Measurements from ENCODE around the gene MAST4. TPM values are rescaled to one million over a fixed set of nuclear protein-coding genes. Genes with fewer than 3 reads are reported as not detected.

The MAST4 gene
- total RNA-seq, 1 donor from 2014 or later, result 22.3 TPM

DNA sequence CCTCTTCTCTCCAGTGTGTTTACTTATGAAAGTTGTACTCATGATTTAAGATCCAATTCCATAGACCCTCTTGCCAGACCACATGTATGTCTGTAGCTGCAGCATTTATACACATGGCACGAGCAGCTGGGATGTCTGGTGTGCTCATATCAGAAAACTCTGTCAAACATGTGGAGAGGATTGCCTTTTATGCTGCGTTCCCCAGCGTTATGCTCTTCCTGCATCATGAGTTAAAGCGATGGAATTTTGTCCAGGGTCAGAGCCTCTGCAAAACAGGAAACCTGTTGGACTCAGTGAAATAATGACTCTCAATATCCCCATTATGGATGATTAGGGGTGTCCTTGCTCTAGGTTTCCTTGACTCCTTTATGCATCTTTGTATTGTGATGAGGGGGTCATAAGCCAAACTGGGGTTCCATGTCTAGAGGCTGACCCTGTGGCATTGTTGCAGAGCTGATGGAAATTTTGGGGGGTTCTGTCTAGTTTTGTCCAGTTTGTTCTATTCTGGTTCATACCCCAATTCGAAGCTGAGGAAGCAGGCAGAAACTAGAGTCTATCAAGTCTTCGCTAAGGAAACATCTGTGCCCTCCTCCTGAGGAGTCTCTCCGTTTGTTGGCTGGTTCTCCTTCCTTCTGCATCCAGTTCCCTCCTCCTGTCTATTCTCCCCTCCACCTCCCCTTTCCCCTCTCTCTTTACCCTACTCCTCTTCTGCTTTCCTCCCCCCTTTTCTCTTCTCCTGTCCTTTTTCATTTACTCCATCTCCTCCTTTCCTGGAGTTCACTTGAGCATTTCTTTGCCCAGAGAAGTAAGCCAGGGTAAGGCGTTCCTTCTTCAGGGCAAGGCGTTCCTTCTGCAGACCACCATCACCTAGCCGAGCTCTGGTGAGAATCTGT is 252.8 kb downstream of the MAST4 start:
- H3K36me3 Mint-ChIP-seq (ENCODE audit: low read depth, unreplicated experiment), result no peaks in the 10 kb centered on the region
- TF ChIP-seq EZH2 (IDR thresholded peaks at IDR 0.05; ENCODE audit: insufficient read depth, low read length), result no peak
- TF ChIP-seq, protein P1, sequence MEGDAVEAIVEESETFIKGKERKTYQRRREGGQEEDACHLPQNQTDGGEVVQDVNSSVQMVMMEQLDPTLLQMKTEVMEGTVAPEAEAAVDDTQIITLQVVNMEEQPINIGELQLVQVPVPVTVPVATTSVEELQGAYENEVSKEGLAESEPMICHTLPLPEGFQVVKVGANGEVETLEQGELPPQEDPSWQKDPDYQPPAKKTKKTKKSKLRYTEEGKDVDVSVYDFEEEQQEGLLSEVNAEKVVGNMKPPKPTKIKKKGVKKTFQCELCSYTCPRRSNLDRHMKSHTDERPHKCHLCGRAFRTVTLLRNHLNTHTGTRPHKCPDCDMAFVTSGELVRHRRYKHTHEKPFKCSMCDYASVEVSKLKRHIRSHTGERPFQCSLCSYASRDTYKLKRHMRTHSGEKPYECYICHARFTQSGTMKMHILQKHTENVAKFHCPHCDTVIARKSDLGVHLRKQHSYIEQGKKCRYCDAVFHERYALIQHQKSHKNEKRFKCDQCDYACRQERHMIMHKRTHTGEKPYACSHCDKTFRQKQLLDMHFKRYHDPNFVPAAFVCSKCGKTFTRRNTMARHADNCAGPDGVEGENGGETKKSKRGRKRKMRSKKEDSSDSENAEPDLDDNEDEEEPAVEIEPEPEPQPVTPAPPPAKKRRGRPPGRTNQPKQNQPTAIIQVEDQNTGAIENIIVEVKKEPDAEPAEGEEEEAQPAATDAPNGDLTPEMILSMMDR (IDR thresholded peaks at IDR 0.05; ENCODE audit: insufficient read depth, low read depth, low read length), result no peak
- peak overlapping the region; percentile 34 for H3K27ac ChIP-seq (ENCODE audit: low read depth, low read length)

DNA sequence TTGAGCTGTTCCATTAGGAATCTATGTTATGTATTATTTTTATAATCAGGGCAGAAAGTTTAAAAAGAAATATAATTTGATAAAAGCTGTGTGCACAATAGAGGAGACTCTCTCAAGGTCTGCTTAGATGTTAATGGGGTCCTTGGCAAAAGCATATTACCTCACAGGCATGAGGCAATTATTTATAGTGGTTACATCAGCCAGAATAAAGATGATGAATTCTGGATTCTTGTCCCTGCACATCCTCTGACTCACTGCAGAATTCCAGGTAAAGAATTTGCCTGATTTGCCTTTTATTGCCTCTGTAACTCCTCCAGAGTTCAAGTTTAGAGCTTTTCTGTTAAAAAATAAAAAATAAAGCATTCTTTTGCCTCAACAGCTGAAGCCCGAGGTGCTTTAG is 253.6 kb downstream of the MAST4 start:
- H3K4me3 Mint-ChIP-seq (ENCODE audit: unreplicated experiment), result no peak overlapping the region

More for the DNA sequence above, 252.8 kb downstream of the MAST4 start:
- Histone ChIP-seq H3K9ac (ENCODE audit: low read length) (no peak overlapping the region), H2AFZ (ENCODE audit: low read depth, low read length) (peak overlapping the region; percentile 24), H4K20me1 (ENCODE audit: insufficient read depth, low read length) (no peaks in the 10 kb centered on the region), H3K4me2 (ENCODE audit: low read length) (peak overlapping the region; percentile 66), H3K36me3 (ENCODE audit: insufficient read depth, low read length) (no peaks in the 10 kb centered on the region), H3K79me2 (ENCODE audit: insufficient read depth, low read length) (no peaks in the 10 kb centered on the region), H3K4me1 (ENCODE audit: insufficient read depth, low read length) (peaks cover 14% of the 10 kb centered on the region), H3K4me3 (ENCODE audit: insufficient read depth, low read depth, low read length) (no peak overlapping the region), H3K9me3 (ENCODE audit: insufficient read depth, low read depth, low read length) (no peaks in the 10 kb centered on the region), H3K27me3 (ENCODE audit: insufficient read depth, low read length) (no peaks in the 10 kb centered on the region)
- H3K4me1 Mint-ChIP-seq (ENCODE audit: low read depth, unreplicated experiment), result peaks cover 33% of the 10 kb centered on the region
- H3K27me3 Mint-ChIP-seq (ENCODE audit: low read depth, unreplicated experiment), result no peaks in the 10 kb centered on the region
- peak; percentile 59 for DNase-seq (ENCODE audit: low read depth)
- no peaks in the 10 kb centered on the region for H3K9me3 Mint-ChIP-seq (ENCODE audit: unreplicated experiment)
- FAIRE-seq, result no peak
- H3K4me3 Mint-ChIP-seq (ENCODE audit: unreplicated experiment), result no peak overlapping the region
- H3K27ac Mint-ChIP-seq (ENCODE audit: unreplicated experiment), result peak overlapping the region; percentile 49

More for the DNA sequence above, 253.6 kb downstream of the MAST4 start:
- H3K36me3 Mint-ChIP-seq (ENCODE audit: low read depth, unreplicated experiment), result peaks cover 1% of the 10 kb centered on the region
- H3K4me2 ChIP-seq (ENCODE audit: low read length), result peak overlapping the region; percentile 66
- no peaks in the 10 kb centered on the region for H4K20me1 ChIP-seq (ENCODE audit: insufficient read depth, low read length)
- H3K27me3 Mint-ChIP-seq (ENCODE audit: low read depth, unreplicated experiment), result peaks cover 2% of the 10 kb centered on the region
- no peaks in the 10 kb centered on the region for H3K9me3 Mint-ChIP-seq (ENCODE audit: unreplicated experiment)
- FAIRE-seq (no peak), DNase-seq (ENCODE audit: low read depth) (peak; percentile 61)
- H3K4me3 ChIP-seq (ENCODE audit: insufficient read depth, low read depth, low read length), result no peak overlapping the region
- TF ChIP-seq, protein P1 (IDR thresholded peaks at IDR 0.05; ENCODE audit: insufficient read depth, low read depth, low read length), result no peak
- TF ChIP-seq EZH2 (IDR thresholded peaks at IDR 0.05; ENCODE audit: insufficient read depth, low read length), result no peak
- H3K9me3 ChIP-seq (ENCODE audit: insufficient read depth, low read depth, low read length), result no peaks in the 10 kb centered on the region
- H3K4me1 Mint-ChIP-seq (ENCODE audit: low read depth, unreplicated experiment), result peaks cover 33% of the 10 kb centered on the region
- H3K4me1 ChIP-seq (ENCODE audit: insufficient read depth, low read length), result peaks cover 14% of the 10 kb centered on the region
- H3K27ac Mint-ChIP-seq (ENCODE audit: unreplicated experiment), result peak overlapping the region; percentile 49
- H2AFZ ChIP-seq (ENCODE audit: low read depth, low read length), result no peak overlapping the region
- no peaks in the 10 kb centered on the region for H3K27me3 ChIP-seq (ENCODE audit: insufficient read depth, low read length)
- peak overlapping the region; percentile 34 for H3K27ac ChIP-seq (ENCODE audit: low read depth, low read length)
- no peak overlapping the region for H3K9ac ChIP-seq (ENCODE audit: low read length)
- no peaks in the 10 kb centered on the region for H3K79me2 ChIP-seq (ENCODE audit: insufficient read depth, low read length)
- H3K36me3 ChIP-seq (ENCODE audit: insufficient read depth, low read length), result no peaks in the 10 kb centered on the region
